Choroid plexus epithelial cell (primary cell): ENCODE results near the gene CDH22.

ENCODE experiments used
- DNase-seq: peaks from one replicate; pipeline ENCODE4 v3.0.0-alpha.2; 2010; ENCODE audit warnings: low read depth
- H3K4me3 ChIP-seq: 2 replicates; pipeline ENCODE4 v1.5.1; 2011; ENCODE audit warnings: low read depth, mild to moderate bottlenecking, control low read depth, low read length, moderate library complexity
- CTCF ChIP-seq: conservative IDR thresholded peaks from 2 replicates; pipeline ENCODE4 v1.5.1; 2011; ENCODE audit warnings: low read depth, mild to moderate bottlenecking, control low read depth, inconsistent platforms, low read length, moderate library complexity

Gene CDH22

GRCh38 chr20:46190478-46191167 lies 117.7 kb downstream of the CDH22 start:
- no peak for DNase-seq
- no peak for TF ChIP-seq CTCF
- no peak overlapping the region for H3K4me3 ChIP-seq

DNA sequence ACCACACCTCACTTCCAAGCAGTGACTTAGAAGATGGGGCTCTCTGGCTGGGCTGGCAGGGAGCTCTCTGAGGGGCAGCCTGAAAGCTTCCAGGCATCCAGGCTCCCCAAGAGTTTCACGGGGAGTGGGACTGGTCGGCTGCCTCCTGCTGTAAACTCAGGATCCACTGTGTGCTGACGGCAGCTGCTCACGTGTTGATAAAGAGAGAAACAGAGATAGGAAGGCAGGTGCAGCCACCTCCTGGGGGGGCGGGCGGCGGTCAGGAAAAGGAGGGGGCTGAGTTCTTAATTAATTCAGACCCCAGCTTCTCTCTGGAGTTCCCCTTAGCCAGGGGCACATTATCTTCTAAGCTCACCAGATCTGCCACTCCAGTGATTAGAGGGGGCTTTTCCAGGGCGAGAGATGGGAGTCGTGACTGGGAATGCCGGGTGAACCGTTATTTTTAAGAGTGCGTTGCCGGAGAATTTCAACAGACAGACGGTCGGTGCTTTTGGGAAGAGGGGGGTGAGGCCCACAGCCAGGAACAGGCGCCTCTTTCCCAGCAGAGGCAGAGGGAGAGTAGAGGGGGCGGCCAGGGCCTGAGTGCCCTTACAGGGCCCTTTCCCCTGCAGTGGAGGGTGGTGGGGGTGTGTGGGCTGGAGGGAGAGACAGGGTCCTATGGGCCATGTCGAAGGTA lies 119.3 kb downstream of the CDH22 start:
- TF ChIP-seq CTCF: no peak
- no peak for DNase-seq
- no peak overlapping the region for H3K4me3 ChIP-seq

DNA sequence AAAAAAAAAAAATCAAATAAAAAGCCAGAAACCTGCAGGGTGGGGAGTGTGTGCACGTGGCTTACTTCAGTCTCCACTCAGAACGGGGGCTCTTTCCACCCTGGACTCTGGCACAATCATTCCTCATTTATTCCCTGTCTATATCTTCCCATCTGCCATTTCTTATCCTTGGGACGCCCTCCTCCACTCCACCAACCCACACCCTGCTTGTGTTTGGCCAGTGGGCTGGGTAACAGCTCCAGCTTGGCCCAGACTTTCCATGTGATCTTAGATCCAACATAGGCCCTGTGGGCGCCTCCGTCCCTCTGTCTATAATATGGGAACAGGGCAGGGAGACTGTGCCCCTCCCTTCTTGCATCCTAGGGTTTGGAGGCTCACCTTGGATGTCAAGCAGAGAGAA lies 122.1 kb downstream of the CDH22 start:
- TF ChIP-seq CTCF: no peak
- H3K4me3 ChIP-seq: no peak overlapping the region
- DNase-seq: no peak

- DNase-seq: no peak
- H3K4me3 ChIP-seq: no peak overlapping the region
- TF ChIP-seq CTCF: no peak
These were observed 122.9 kb downstream of the CDH22 start for GRCh38 chr20:46185353-46185752.

- H3K4me3 ChIP-seq: no peak overlapping the region
- DNase-seq: no peak
- no peak for TF ChIP-seq CTCF
These were observed 124.5 kb downstream of the CDH22 start for GRCh38 chr20:46183768-46184167.

DNA sequence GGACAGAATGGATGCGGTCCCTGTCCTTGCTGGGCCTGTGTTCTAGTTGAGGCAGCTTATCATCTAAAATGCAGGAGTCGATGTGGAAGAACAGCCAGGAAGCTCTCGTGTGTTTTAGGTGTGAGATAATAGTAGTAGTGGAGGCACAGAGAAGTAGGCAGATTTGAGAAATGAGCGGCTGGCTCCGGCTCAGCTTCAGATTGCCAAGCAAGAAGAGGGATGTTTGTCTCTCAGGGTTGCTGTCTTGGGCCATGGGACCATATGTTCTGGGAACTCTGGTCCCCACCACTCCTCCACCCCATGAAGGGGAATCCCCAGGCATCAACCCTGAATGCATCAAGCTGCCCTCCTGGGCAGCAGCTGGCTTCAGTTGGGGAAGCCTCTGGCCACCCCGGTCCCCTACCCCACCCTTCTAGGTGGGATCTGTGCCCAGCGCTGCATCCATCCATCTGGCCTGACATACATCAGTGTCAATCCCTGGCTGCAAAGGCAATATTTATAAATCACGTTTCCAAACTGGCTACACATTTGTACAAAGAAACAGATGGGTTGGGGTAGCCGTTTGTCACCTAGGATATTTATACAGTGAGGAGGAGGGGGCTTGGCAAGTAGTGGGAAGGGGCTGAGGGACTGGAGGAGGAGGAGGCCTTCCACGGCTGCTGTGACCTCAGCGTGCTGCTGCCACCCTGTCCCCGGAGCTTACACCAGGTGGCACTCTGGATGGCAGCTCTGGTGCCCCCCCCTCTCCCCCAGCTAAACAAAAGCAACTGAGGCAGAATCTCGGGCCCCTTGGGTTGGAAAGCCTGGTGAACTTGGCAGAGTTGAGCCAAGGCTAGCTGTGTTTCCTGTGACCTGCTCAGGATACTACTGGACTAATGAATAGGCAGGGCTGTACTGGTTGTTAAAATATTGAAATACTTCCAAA lies 125.8 kb downstream of the CDH22 start:
- TF ChIP-seq CTCF: no peak
- no peak overlapping the region for H3K4me3 ChIP-seq
- DNase-seq: no peak
